Esophagus squamous epithelium (tissue), 5 donors: ENCODE results near the gene CBX4. TPM values are rescaled to one million over a fixed set of nuclear protein-coding genes. Genes with fewer than 3 reads are reported as not detected.

Experiments used
- DNase-seq: peaks from one replicate; lab custom pipeline; 2025; lab: John Stamatoyannopoulos, UW
- H3K27ac ChIP-seq, 4 donors: fragments of 200-600 bp; sonication (generic); one replicate each; pipeline ENCODE4 v1.5.1; 2016 to 2019; ENCODE audit warnings: mild to moderate bottlenecking in 1 of 4
- H3K27me3 ChIP-seq, 4 donors: fragments of 200-600 bp; sonication (generic); 1 replicate in 3 of 4; 2 replicates in 1 of 4; pipeline versions ENCODE4 v1.5.1 to v1.6.0; 2017 to 2021; ENCODE audit warnings: antibody characterized with exemption in 1 of 4
- H3K36me3 ChIP-seq, 3 donors: fragments of 200-600 bp; sonication (generic); one replicate each; pipeline ENCODE4 v1.5.1; 2016 to 2019
- H3K4me1 ChIP-seq, 3 donors: fragments of 200-600 bp; sonication (generic); one replicate each; pipeline ENCODE4 v1.5.1; 2017 to 2019
- H3K4me3 ChIP-seq, 4 donors: fragments of 200-600 bp; sonication (generic); 1 replicate in 3 of 4; 2 replicates in 1 of 4; pipeline ENCODE4 v1.5.1; 2016 to 2019; ENCODE audit warnings: mild to moderate bottlenecking in 2 of 4, moderate library complexity in 1 of 4
- H3K9me3 ChIP-seq, 3 donors: fragments of 200-600 bp; sonication (generic); one replicate each; pipeline ENCODE4 v1.5.1; 2016 to 2019
- CTCF ChIP-seq, 6 experiments: fragments of 450-650 bp in 4 of 6; fragments of 200-600 bp in 2 of 6; sonication (generic) in 2 of 6; IDR thresholded peaks; one replicate each; pipeline ENCODE4 v1.5.1; 2016 to 2019; ENCODE audit warnings: antibody characterized with exemption in 6 of 6, mild to moderate bottlenecking in 4 of 6, moderate library complexity in 4 of 6
- POLR2A ChIP-seq, 4 donors: fragments of 450-650 bp; IDR thresholded peaks; one replicate each; pipeline ENCODE4 v1.6.1; 2017; ENCODE audit warnings: antibody characterized with exemption in 4 of 4, mild to moderate bottlenecking in 4 of 4, moderate library complexity in 3 of 4
- WGBS, 2 donors: methylation state at CpG; one replicate each; pipeline ENCODE4 v1.1.5; 2018; 5-methylcytosine and 5-hydroxymethylcytosine counted together
- intact Hi-C: fragments of 100-400 bp; cut with DNase I; formaldehyde crosslinking; loops from one replicate; pipeline ENCODE4 v1.15.0; 2022
- total RNA-seq, 4 donors: library from RNA; depleted of rRNA; stranded (reverse); fragments of >200 nt; gene quantifications; one replicate each; pipeline ENCODE4 v1.1.0, GENCODE V29; 2016
- donor health status: DM: yes; HTN: yes; CAD: no.

CBX4 gene
- total RNA-seq, 4 donors from 2014 or later, result 9.0 to 26.3 (median 17.1) TPM

- Histone ChIP-seq H3K36me3 (no peaks in the 10 kb centered on the region), H3K9me3 (no peaks in the 10 kb centered on the region), H3K4me1 (peaks cover 0 to 6% (median 4%) of the 10 kb centered on the region in 3 donors), H3K4me3 (no peak overlapping the region), H3K27me3 (peaks cover 0 to 97% (median 0%) of the 10 kb centered on the region in 4 donors), H3K27ac (no peak overlapping the region)
- WGBS, 2 donors, result 38 to 40% methylated on average over 5 of the region's 5 CpGs
- no peak for DNase-seq
- TF ChIP-seq POLR2A (IDR thresholded peaks at IDR 0.05) (no peak), CTCF (IDR thresholded peaks at IDR 0.05) (no peak)
- intact Hi-C loops, result no loop called here
Measured at GRCh38 chr17:79862238-79862637, 23.0 kb upstream of the CBX4 start.

GRCh38 chr17:79861413-79862216, 22.4 kb upstream of the CBX4 start:
- Histone ChIP-seq H3K4me3 (no peak overlapping the region), H3K4me1 (peaks cover 0 to 6% (median 4%) of the 10 kb centered on the region in 3 donors), H3K36me3 (no peaks in the 10 kb centered on the region), H3K9me3 (no peaks in the 10 kb centered on the region), H3K27me3 (peaks cover 0 to 96% (median 0%) of the 10 kb centered on the region in 4 donors), H3K27ac (no peak overlapping the region)
- intact Hi-C loops, result no loop called here
- WGBS, 2 donors, result 49 to 59% methylated on average over 16 to 19 of the region's 26 CpGs
- DNase-seq, result no peak
- TF ChIP-seq CTCF (IDR thresholded peaks at IDR 0.05) (no peak), POLR2A (IDR thresholded peaks at IDR 0.05) (no peak)

GRCh38 chr17:79859676-79860615, 20.7 kb upstream of the CBX4 start:
- H3K27me3 ChIP-seq, result peaks cover 0 to 91% (median 0%) of the 10 kb centered on the region in 4 donors
- H3K4me1 ChIP-seq, result peaks cover 0 to 6% (median 4%) of the 10 kb centered on the region in 3 donors
- no peaks in the 10 kb centered on the region for H3K36me3 ChIP-seq
- no peak for DNase-seq
- TF ChIP-seq POLR2A (IDR thresholded peaks at IDR 0.05) (no peak), CTCF (IDR thresholded peaks at IDR 0.05) (no peak)
- intact Hi-C loops, result no loop called here
- H3K4me3 ChIP-seq, result no peak overlapping the region
- 84 to 88% methylated on average over 5 to 11 of the region's 38 CpGs for WGBS, 2 donors
- no peak overlapping the region for H3K27ac ChIP-seq
- H3K9me3 ChIP-seq, result no peaks in the 10 kb centered on the region

- no peak overlapping the region for H3K27ac ChIP-seq
- H3K4me1 ChIP-seq, result peaks cover 3 to 14% (median 9%) of the 10 kb centered on the region in 3 donors
- WGBS, 2 donors, result 59 to 68% methylated on average over 8 of the region's 8 CpGs
- H3K4me3 ChIP-seq, result no peak overlapping the region
- no peak for TF ChIP-seq CTCF (IDR thresholded peaks at IDR 0.05)
- TF ChIP-seq POLR2A (IDR thresholded peaks at IDR 0.05), result no peak
- intact Hi-C loops, result no loop called here
- H3K27me3 ChIP-seq, result peaks cover 0 to 64% (median 0%) of the 10 kb centered on the region in 4 donors
- no peaks in the 10 kb centered on the region for H3K36me3 ChIP-seq
- DNase-seq, result no peak
- no peaks in the 10 kb centered on the region for H3K9me3 ChIP-seq
Measured at GRCh38 chr17:79857095-79857494, 17.9 kb upstream of the CBX4 start.
